Tibial nerve (tissue), 4 donors: ENCODE data around the gene CDC42SE1. TPM values are rescaled to one million over a fixed set of nuclear protein-coding genes. Genes with fewer than 3 reads are reported as not detected.

Experiments
- DNase-seq, 2 donors: peaks; one replicate each; pipeline ENCODE4 v3.0.0-alpha.2; 2019; ENCODE audit warnings: low spot score in 2 of 2
- H3K27ac ChIP-seq, 4 donors: fragments of 200-600 bp; sonication (generic) in 3 of 4; one replicate each; pipeline ENCODE4 v1.5.1; 2017 to 2019; ENCODE audit warnings: mild to moderate bottlenecking in 1 of 4
- H3K27me3 ChIP-seq, 2 donors: fragments of 200-600 bp; sonication (generic) in 1 of 2; one replicate each; pipeline versions ENCODE4 v1.5.1 to v1.6.0; 2017 to 2019
- H3K36me3 ChIP-seq, 3 donors: fragments of 200-600 bp; sonication (generic); one replicate each; pipeline ENCODE4 v1.5.1; 2018 to 2019
- H3K4me1 ChIP-seq, 4 donors: fragments of 200-600 bp; sonication (generic) in 3 of 4; one replicate each; pipeline ENCODE4 v1.5.1; 2017 to 2019
- H3K4me3 ChIP-seq, 4 donors: fragments of 200-600 bp; sonication (generic) in 3 of 4; one replicate each; pipeline ENCODE4 v1.5.1; 2017 to 2019; ENCODE audit warnings: mild to moderate bottlenecking in 1 of 4, moderate library complexity in 1 of 4
- H3K9me3 ChIP-seq, 4 donors: fragments of 200-600 bp; sonication (generic) in 3 of 4; one replicate each; pipeline ENCODE4 v1.5.1; 2017 to 2019
- EP300 ChIP-seq, 2 donors: sonication (generic); formaldehyde crosslinking; IDR thresholded peaks; one replicate each; pipeline ENCODE4 v1.6.1; 2017; ENCODE audit warnings: antibody characterized with exemption in 2 of 2, mild to moderate bottlenecking in 1 of 2
- POLR2A ChIP-seq, 2 donors: fragments of 450-650 bp; IDR thresholded peaks; one replicate each; pipeline ENCODE4 v1.6.1; 2017; ENCODE audit warnings: antibody characterized with exemption in 2 of 2, mild to moderate bottlenecking in 2 of 2, moderate library complexity in 2 of 2
- WGBS, 2 donors: methylation state at CpG; one replicate each; pipeline ENCODE4 v1.1.5; 2018; 5-methylcytosine and 5-hydroxymethylcytosine counted together
- total RNA-seq, 4 donors: library from RNA; depleted of rRNA; stranded (reverse); fragments of >200 nt; gene quantifications; one replicate each; pipeline ENCODE4 v1.1.0, GENCODE V29; 2016
- TF ChIP-seq, protein P1 (sequence below), 5 experiments: fragments of 200-600 bp in 3 of 5; fragments of 450-650 bp in 2 of 5; sonication (generic) in 3 of 5; IDR thresholded peaks; one replicate each; pipeline ENCODE4 v1.5.1; 2016 to 2019; ENCODE audit warnings: antibody characterized with exemption in 5 of 5, mild to moderate bottlenecking in 3 of 5, moderate library complexity in 2 of 5

The CDC42SE1 gene
- total RNA-seq, 4 donors from 2014 or later = 72.4 to 87.4 (median 80.8) TPM

DNA sequence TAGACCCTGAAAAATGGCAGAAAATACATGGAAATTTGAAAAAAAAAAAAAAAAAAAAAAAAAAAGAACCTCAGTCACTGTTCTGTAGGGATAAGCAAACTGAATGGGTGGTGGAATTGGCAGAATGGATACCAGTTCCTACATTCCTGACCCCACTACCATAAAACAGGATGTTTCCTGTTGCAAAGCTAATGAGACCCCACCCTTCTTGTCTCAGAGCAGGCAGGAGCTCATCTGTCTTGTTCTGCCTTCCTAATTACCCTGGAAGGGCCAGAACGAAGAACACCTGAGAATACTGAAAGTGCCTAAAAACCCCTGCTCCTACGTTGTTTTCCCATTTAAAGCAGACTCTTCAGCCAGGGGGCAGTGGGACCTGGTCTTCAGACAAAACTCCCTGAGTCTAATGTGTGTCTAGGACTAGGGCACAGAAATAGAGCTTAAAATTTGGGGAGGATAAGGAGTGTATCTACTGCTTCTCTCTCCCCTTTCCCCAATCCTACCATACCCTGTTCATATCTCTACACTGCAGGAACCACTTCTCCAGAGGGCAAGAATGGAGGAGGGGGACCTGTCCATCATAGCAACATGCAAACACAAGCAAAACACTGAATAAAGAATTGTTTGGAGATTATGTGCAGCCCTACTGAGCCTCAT lies 7.9 kb downstream of the CDC42SE1 start:
- TF ChIP-seq POLR2A (IDR thresholded peaks at IDR 0.05) (no peak), EP300 (IDR thresholded peaks at IDR 0.05) (peak in 1 of 2 donors; percentile 18)
- Histone ChIP-seq H3K36me3 (peaks cover 0 to 51% (median 18%) of the 10 kb centered on the region in 3 donors), H3K27me3 (no peaks in the 10 kb centered on the region), H3K27ac (peak overlapping the region in 1 of 4 donors; percentile 30), H3K4me1 (peaks cover 0 to 43% (median 24%) of the 10 kb centered on the region in 4 donors), H3K4me3 (no peak overlapping the region), H3K9me3 (no peaks in the 10 kb centered on the region)
- WGBS, 2 donors = 54 to 60% methylated on average over 2 of the region's 2 CpGs
- DNase-seq = no peak

DNA sequence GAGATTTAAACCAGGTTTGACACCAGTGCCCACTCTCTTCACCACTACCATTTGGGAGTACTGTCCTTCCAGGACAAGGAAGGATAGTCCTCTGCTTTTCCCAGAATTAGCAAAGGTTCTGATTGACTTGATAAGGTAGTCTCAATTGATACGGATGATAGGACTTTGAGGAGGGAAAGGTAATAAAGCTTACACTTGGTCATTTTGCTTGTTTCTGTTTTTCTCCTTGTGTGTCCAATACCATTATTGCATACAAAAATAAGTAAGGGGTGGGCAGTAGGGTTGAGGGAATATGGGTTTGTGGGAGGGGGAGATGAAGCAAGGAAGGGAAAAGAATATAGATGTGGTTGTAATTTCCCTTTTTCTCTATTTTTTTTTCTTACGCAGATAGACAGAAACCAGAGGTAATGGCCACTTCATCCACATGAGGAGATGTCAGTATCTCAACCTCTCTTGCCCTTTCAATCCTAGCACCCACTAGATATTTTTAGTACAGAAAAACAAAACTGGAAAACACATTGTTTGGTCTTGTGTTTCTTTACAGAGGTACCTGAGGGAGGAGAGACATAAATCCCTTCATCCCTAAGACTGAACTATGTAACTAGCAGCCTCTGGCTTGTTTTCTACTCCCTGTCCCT lies 9.3 kb downstream of the CDC42SE1 start:
- Histone ChIP-seq H3K9me3 (no peaks in the 10 kb centered on the region), H3K4me1 (peaks cover 0 to 30% (median 12%) of the 10 kb centered on the region in 4 donors), H3K4me3 (no peak overlapping the region), H3K27me3 (no peaks in the 10 kb centered on the region), H3K36me3 (peaks cover 0 to 38% (median 18%) of the 10 kb centered on the region in 3 donors), H3K27ac (peak overlapping the region in 1 of 4 donors; percentile 15)
- DNase-seq = no peak
- WGBS, 2 donors = 83 to 84% methylated on average over 2 of the region's 2 CpGs
- no peak for TF ChIP-seq EP300 (IDR thresholded peaks at IDR 0.05)
- TF ChIP-seq, protein P1, sequence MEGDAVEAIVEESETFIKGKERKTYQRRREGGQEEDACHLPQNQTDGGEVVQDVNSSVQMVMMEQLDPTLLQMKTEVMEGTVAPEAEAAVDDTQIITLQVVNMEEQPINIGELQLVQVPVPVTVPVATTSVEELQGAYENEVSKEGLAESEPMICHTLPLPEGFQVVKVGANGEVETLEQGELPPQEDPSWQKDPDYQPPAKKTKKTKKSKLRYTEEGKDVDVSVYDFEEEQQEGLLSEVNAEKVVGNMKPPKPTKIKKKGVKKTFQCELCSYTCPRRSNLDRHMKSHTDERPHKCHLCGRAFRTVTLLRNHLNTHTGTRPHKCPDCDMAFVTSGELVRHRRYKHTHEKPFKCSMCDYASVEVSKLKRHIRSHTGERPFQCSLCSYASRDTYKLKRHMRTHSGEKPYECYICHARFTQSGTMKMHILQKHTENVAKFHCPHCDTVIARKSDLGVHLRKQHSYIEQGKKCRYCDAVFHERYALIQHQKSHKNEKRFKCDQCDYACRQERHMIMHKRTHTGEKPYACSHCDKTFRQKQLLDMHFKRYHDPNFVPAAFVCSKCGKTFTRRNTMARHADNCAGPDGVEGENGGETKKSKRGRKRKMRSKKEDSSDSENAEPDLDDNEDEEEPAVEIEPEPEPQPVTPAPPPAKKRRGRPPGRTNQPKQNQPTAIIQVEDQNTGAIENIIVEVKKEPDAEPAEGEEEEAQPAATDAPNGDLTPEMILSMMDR (IDR thresholded peaks at IDR 0.05) = no peak
- no peak for TF ChIP-seq POLR2A (IDR thresholded peaks at IDR 0.05)

DNA sequence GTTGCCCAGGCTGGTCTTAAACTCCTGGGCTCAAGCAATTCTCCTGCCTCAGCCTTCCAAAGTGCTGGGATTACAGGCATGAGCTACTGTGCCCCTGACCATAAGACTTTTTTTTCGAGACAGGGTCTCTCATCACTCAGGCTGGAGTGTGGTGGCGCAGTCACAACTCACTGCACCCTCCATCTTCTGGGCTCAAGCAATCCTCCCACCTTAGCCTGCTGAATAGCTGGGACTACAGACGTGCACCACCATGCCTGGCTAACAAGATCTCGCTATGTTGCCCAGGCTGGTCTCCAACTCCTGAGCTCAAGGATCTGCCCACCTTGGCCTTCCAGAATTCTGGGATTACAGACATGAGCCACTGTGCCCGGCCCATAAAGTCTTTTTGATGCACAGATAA lies 10.0 kb downstream of the CDC42SE1 start:
- peaks cover 0 to 31% (median 12%) of the 10 kb centered on the region in 3 donors for H3K36me3 ChIP-seq
- peaks cover 0 to 28% (median 11%) of the 10 kb centered on the region in 4 donors for H3K4me1 ChIP-seq
- TF ChIP-seq EP300 (IDR thresholded peaks at IDR 0.05) = peak in 1 of 2 donors; percentile 5
- TF ChIP-seq, protein P1 (IDR thresholded peaks at IDR 0.05) = no peak
- H3K9me3 ChIP-seq = no peaks in the 10 kb centered on the region
- WGBS, 2 donors = 76 to 81% methylated on average over 5 of the region's 5 CpGs
- H3K27ac ChIP-seq = peak overlapping the region in 2 of 4 donors; percentile 15 to 92
- no peaks in the 10 kb centered on the region for H3K27me3 ChIP-seq
- H3K4me3 ChIP-seq = no peak overlapping the region
- no peak for DNase-seq

DNA sequence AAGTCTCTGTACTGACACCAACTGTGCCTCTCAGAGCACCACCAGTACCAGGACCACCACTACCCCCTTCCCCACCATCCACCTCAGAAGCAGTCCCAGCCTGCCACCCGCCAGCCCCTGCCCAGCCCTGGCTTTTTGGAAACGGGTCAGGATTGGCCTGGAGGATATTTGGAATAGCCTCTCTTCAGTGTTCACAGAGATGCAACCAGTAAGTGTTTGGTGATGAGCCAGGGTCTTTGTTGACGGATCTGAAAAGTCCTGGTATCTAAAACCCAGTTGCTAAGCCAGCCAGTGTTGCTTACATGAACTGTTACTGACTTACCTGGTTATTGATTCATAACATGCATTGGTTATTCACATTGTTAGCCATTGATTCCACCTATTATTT lies 10.8 kb downstream of the CDC42SE1 start:
- peak overlapping the region; percentile 86 to 99 (median 92) for H3K27ac ChIP-seq
- H3K9me3 ChIP-seq = no peaks in the 10 kb centered on the region
- 3 to 28% methylated on average over 3 of the region's 3 CpGs for WGBS, 2 donors
- H3K4me3 ChIP-seq = peak overlapping the region; percentile 69 to 91 (median 90)
- TF ChIP-seq EP300 (IDR thresholded peaks at IDR 0.05) = peak in 1 of 2 donors; percentile 7
- TF ChIP-seq, protein P1 (IDR thresholded peaks at IDR 0.05) = peak; percentile 4 to 69 (median 29)
- TF ChIP-seq POLR2A (IDR thresholded peaks at IDR 0.05) = no peak
- no peak for DNase-seq
- peaks cover 0 to 28% (median 11%) of the 10 kb centered on the region in 4 donors for H3K4me1 ChIP-seq
- H3K27me3 ChIP-seq = no peaks in the 10 kb centered on the region
- H3K36me3 ChIP-seq = peaks cover 0 to 23% (median 4%) of the 10 kb centered on the region in 3 donors

DNA sequence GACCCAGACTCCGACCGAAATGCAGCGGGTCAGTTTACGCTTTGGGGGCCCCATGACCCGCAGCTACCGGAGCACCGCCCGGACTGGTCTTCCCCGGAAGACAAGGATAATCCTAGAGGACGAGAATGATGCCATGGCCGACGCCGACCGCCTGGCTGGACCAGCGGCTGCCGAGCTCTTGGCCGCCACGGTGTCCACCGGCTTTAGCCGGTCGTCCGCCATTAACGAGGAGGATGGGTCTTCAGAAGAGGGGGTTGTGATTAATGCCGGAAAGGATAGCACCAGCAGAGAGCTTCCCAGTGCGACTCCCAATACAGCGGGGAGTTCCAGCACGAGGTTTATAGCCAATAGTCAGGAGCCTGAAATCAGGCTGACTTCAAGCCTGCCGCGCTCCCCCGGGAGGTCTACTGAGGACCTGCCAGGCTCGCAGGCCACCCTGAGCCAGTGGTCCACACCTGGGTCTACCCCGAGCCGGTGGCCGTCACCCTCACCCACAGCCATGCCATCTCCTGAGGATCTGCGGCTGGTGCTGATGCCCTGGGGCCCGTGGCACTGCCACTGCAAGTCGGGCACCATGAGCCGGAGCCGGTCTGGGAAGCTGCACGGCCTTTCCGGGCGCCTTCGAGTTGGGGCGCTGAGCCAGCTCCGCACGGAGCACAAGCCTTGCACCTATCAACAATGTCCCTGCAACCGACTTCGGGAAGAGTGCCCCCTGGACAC lies 11.3 kb downstream of the CDC42SE1 start:
- H3K36me3 ChIP-seq = peaks cover 0 to 17% (median 0%) of the 10 kb centered on the region in 3 donors
- TF ChIP-seq EP300 (IDR thresholded peaks at IDR 0.05) = peak in 1 of 2 donors; percentile 62
- TF ChIP-seq, protein P1 (IDR thresholded peaks at IDR 0.05) = peak in 2 of 5 experiments; percentile 52 to 71
- TF ChIP-seq POLR2A (IDR thresholded peaks at IDR 0.05) = no peak
- peaks cover 0 to 28% (median 11%) of the 10 kb centered on the region in 4 donors for H3K4me1 ChIP-seq
- DNase-seq = peak; percentile 48 to 64
- 0% methylated on average over 21 to 38 of the region's 48 CpGs for WGBS, 2 donors
- H3K9me3 ChIP-seq = no peaks in the 10 kb centered on the region
- no peaks in the 10 kb centered on the region for H3K27me3 ChIP-seq
- peak overlapping the region; percentile 69 to 91 (median 90) for H3K4me3 ChIP-seq
- H3K27ac ChIP-seq = peak overlapping the region; percentile 86 to 99 (median 92)
